SK-N-SH (cell line): ENCODE results near the gene PCGF2. TPM values are rescaled to one million over a fixed set of nuclear protein-coding genes. Genes with fewer than 3 reads are reported as not detected.

ENCODE experiments used
- CTCF ChIA-PET: fragments of 300-600, 350-600 bp; formaldehyde crosslinking; extraction: SDS; loops from one replicate; lab custom pipeline; 2021; lab: Yijun Ruan, JAX
- POLR2A ChIA-PET: fragments of 350-600 bp; sonication (Branson Sonifier 250); formaldehyde crosslinking; extraction: SDS; loops from one replicate; lab custom pipeline; 2020; ENCODE audit warnings: antibody characterized with exemption, inconsistent platforms; lab: Yijun Ruan, JAX
- DNase-seq: peaks from one replicate; pipeline ENCODE4 v3.0.0; 2012
- H2AFZ ChIP-seq: fragments of 200-600 bp; sonication (generic); 2 replicates; pipeline ENCODE4 v1.8.1; 2016; ENCODE audit warnings: antibody characterized with exemption, mild to moderate bottlenecking, low read depth
- H3F3A ChIP-seq: fragments of 200-600 bp; sonication (generic); replicated peaks from 2 replicates; pipeline ENCODE3; 2016; ENCODE audit warnings: antibody characterized with exemption, mild to moderate bottlenecking; ENCODE audit not compliant: insufficient read depth
- H3K27ac ChIP-seq, 2 experiments: fragments of 200-500 bp in 1 of 2; fragments of 200-600 bp in 1 of 2; sonication (Bioruptor generic) in 1 of 2; sonication (generic), shearing (Covaris generic) in 1 of 2; 2 replicates each; pipeline versions ENCODE4 v1.5.1 to v1.6.1; 2014 to 2016; ENCODE audit warnings: low read depth in 2 of 2, inconsistent platforms in 1 of 2, low read length in 1 of 2, mild to moderate bottlenecking in 1 of 2, mixed read lengths in 1 of 2
- H3K27me3 ChIP-seq: fragments of 200-600 bp; sonication (generic), shearing (Covaris generic); 2 replicates; pipeline ENCODE4 v1.6.1; 2016; ENCODE audit warnings: mixed run types; ENCODE audit not compliant: insufficient read depth
- H3K36me3 ChIP-seq, 2 experiments: fragments of 200-500 bp in 1 of 2; fragments of 200-600 bp in 1 of 2; sonication (Bioruptor generic) in 1 of 2; sonication (generic) in 1 of 2; replicated peaks in 1 of 2; 2 replicates each; pipeline versions ENCODE3 to v1.5.1; 2014 to 2016; ENCODE audit warnings: low read length in 1 of 2, mild to moderate bottlenecking in 1 of 2; ENCODE audit not compliant: insufficient read depth in 2 of 2, control insufficient read depth in 1 of 2
- H3K4me1 ChIP-seq, 2 experiments: fragments of 200-500 bp in 1 of 2; fragments of 200-600 bp in 1 of 2; sonication (Bioruptor generic) in 1 of 2; sonication (generic), shearing (Covaris generic) in 1 of 2; 2 replicates each; pipeline versions ENCODE4 v1.5.1 to v1.6.1; 2014 to 2016; ENCODE audit warnings: low read depth in 1 of 2, low read length in 1 of 2, mixed run types in 1 of 2; ENCODE audit not compliant: insufficient read depth in 2 of 2, control insufficient read depth in 1 of 2
- H3K4me2 ChIP-seq: fragments of 200-600 bp; sonication (generic), shearing (Covaris generic); 2 replicates; pipeline ENCODE4 v1.6.1; 2017; ENCODE audit warnings: mixed run types
- H3K4me3 ChIP-seq, 2 experiments: fragments of 200-500 bp in 1 of 2; fragments of 200-600 bp in 1 of 2; sonication (Bioruptor generic) in 1 of 2; sonication (generic), shearing (Covaris generic) in 1 of 2; 2 replicates each; pipeline versions ENCODE4 v1.5.1 to v1.8.1; 2014 to 2016; ENCODE audit warnings: low read depth in 2 of 2, inconsistent platforms in 1 of 2, low read length in 1 of 2, mild to moderate bottlenecking in 1 of 2, mixed read lengths in 1 of 2, moderate library complexity in 1 of 2
- H3K79me2 ChIP-seq: fragments of 200-600 bp; sonication (generic); 2 replicates; pipeline ENCODE4 v1.8.1; 2017; ENCODE audit warnings: mild to moderate bottlenecking; ENCODE audit not compliant: insufficient read depth
- H3K9ac ChIP-seq: fragments of 200-600 bp; sonication (generic); 2 replicates; pipeline ENCODE4 v1.6.1; 2017; ENCODE audit warnings: mixed run types
- H3K9me2 ChIP-seq: fragments of 200-600 bp; sonication (generic); 2 replicates; pipeline ENCODE4 v1.6.1; 2017; ENCODE audit warnings: mixed run types
- H3K9me3 ChIP-seq: fragments of 200-600 bp; sonication (generic); 2 replicates; pipeline ENCODE4 v1.6.1; 2017; ENCODE audit warnings: mixed run types, mild to moderate bottlenecking, moderate library complexity
- H4K20me1 ChIP-seq: fragments of 200-600 bp; sonication (generic); 2 replicates; pipeline ENCODE4 v1.6.1; 2017; ENCODE audit warnings: mild to moderate bottlenecking, mixed run types; ENCODE audit not compliant: insufficient read depth
- CHD2 ChIP-seq: fragments of 150-350 bp; IDR thresholded peaks from 2 replicates; pipeline ENCODE4 v1.6.1; 2018; ENCODE audit warnings: low read length; ENCODE audit not compliant: partially characterized antibody
- ELF1 ChIP-seq: IDR thresholded peaks from 2 replicates; pipeline ENCODE4 v1.4.0; 2012
- EZH2phosphoT487 ChIP-seq: fragments of 200-600 bp; sonication (generic); IDR thresholded peaks from 2 replicates; pipeline ENCODE4 v1.6.1; 2017; ENCODE audit warnings: low read depth, mixed run types, mild to moderate bottlenecking, antibody characterized with exemption, moderate library complexity, borderline replicate concordance
- JUND ChIP-seq: IDR thresholded peaks from 2 replicates; pipeline ENCODE4 v1.4.0; 2012
- MEF2A ChIP-seq: IDR thresholded peaks from 2 replicates; pipeline ENCODE4 v1.4.0; 2012; ENCODE audit warnings: low read depth, borderline replicate concordance
- NFIC ChIP-seq: IDR thresholded peaks from 2 replicates; pipeline ENCODE4 v1.4.0; 2012; ENCODE audit warnings: borderline replicate concordance
- NRF1 ChIP-seq: IDR thresholded peaks from 2 replicates; pipeline ENCODE4 v1.6.1; 2012; ENCODE audit warnings: low read depth, mild to moderate bottlenecking, low read length
- RAD21 ChIP-seq: IDR thresholded peaks from 2 replicates; pipeline ENCODE4 v1.6.1; 2012; ENCODE audit warnings: mild to moderate bottlenecking, low read length
- REST ChIP-seq: IDR thresholded peaks from 2 replicates; pipeline ENCODE4 v1.6.1; 2012; ENCODE audit warnings: mild to moderate bottlenecking, low read depth, low read length, moderate library complexity
- RXRA ChIP-seq: IDR thresholded peaks from 2 replicates; pipeline ENCODE4 v1.4.0; 2012; ENCODE audit warnings: low read depth, mild to moderate bottlenecking, borderline replicate concordance
- TCF12 ChIP-seq: IDR thresholded peaks from 2 replicates; pipeline ENCODE4 v1.4.0; 2012
- YY1 ChIP-seq: IDR thresholded peaks from 2 replicates; pipeline ENCODE4 v1.4.0; 2012; ENCODE audit warnings: low read depth, mild to moderate bottlenecking
- WGBS: methylation state at CpG from one replicate; pipeline ENCODE4 v1.1.6; 2017; ENCODE audit warnings: low lambda C conversion rate; 5-methylcytosine and 5-hydroxymethylcytosine counted together
- polyA plus RNA-seq, 3 experiments: library from polyadenylated mRNA; depleted of rRNA; stranded (reverse); fragments of >200 nt; gene quantifications; 2 replicates each; pipeline ENCODE4 v1.2.3, GENCODE V29; 2012
- TF ChIP-seq, protein P1 (sequence below): IDR thresholded peaks from 2 replicates; pipeline ENCODE4; 2012
- TF ChIP-seq, protein P2 (sequence below): IDR thresholded peaks from 2 replicates; pipeline ENCODE4 v1.4.0; 2012; ENCODE audit warnings: low read depth, borderline replicate concordance
- TF ChIP-seq, protein P3 (sequence below): fragments of 150-350 bp; IDR thresholded peaks from 2 replicates; pipeline ENCODE4 v1.6.1; 2017; ENCODE audit warnings: antibody characterized with exemption, low read length, low read depth, borderline replicate concordance

The PCGF2 gene
- polyA plus RNA-seq, 1 of the 3 experiments (the other 2 are of a cell fraction) = 39.8 TPM

GRCh38 chr17:38710604-38710962 lies 37.6 kb downstream of the PCGF2 start:
- H3K79me2 ChIP-seq = peaks cover 34% of the 10 kb centered on the region; the same call in 1 of the 2 replicates
- H3K27me3 ChIP-seq = no peaks in the 10 kb centered on the region
- H3F3A ChIP-seq = peaks cover 7% of the 10 kb centered on the region
- H3K9me2 ChIP-seq = no peaks in the 10 kb centered on the region
- peaks cover 9% of the 10 kb centered on the region; the same call in 1 of the 2 replicates for H4K20me1 ChIP-seq
- peaks cover 6 to 18% of the 10 kb centered on the region in 2 experiments; a peak in 2 of 4 replicates for H3K4me1 ChIP-seq
- CTCF ChIA-PET = interaction anchor here (0.6 to 3.1 kb wide), 7 partner anchors 14 to 107 kb away, joined by 3 to 14 read pairs (median 4); no protein-coding TSS in a partner anchor
- 100% methylated on average over 3 of the region's 3 CpGs for WGBS
- DNase-seq = no peak
- TF ChIP-seq RAD21 (no peak), YY1 (no peak), NFIC (no peak), EZH2phosphoT487 (no peak), JUND (no peak), TCF12 (no peak), RXRA (no peak), NRF1 (no peak), ELF1 (no peak), REST (no peak), CHD2 (no peak), MEF2A (no peak)
- TF ChIP-seq, protein P1, sequence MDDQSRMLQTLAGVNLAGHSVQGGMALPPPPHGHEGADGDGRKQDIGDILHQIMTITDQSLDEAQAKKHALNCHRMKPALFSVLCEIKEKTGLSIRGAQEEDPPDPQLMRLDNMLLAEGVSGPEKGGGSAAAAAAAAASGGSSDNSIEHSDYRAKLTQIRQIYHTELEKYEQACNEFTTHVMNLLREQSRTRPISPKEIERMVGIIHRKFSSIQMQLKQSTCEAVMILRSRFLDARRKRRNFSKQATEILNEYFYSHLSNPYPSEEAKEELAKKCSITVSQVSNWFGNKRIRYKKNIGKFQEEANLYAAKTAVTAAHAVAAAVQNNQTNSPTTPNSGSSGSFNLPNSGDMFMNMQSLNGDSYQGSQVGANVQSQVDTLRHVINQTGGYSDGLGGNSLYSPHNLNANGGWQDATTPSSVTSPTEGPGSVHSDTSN = no peak
- TF ChIP-seq, protein P2, sequence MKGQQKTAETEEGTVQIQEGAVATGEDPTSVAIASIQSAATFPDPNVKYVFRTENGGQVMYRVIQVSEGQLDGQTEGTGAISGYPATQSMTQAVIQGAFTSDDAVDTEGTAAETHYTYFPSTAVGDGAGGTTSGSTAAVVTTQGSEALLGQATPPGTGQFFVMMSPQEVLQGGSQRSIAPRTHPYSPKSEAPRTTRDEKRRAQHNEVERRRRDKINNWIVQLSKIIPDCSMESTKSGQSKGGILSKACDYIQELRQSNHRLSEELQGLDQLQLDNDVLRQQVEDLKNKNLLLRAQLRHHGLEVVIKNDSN = no peak
- TF ChIP-seq, protein P3, sequence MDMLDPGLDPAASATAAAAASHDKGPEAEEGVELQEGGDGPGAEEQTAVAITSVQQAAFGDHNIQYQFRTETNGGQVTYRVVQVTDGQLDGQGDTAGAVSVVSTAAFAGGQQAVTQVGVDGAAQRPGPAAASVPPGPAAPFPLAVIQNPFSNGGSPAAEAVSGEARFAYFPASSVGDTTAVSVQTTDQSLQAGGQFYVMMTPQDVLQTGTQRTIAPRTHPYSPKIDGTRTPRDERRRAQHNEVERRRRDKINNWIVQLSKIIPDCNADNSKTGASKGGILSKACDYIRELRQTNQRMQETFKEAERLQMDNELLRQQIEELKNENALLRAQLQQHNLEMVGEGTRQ = no peak
- POLR2A ChIA-PET = interaction anchor here (0.8 to 1.2 kb wide), 3 partner anchors 9 to 57 kb away, joined by 3 read pairs; no protein-coding TSS in a partner anchor
- no peak overlapping the region for H3K27ac ChIP-seq
- H2AFZ ChIP-seq = no peak overlapping the region
- H3K36me3 ChIP-seq = peaks cover 20 to 63% of the 10 kb centered on the region in 2 experiments
- no peak overlapping the region for H3K4me2 ChIP-seq
- H3K9ac ChIP-seq = no peak overlapping the region
- H3K4me3 ChIP-seq = no peak overlapping the region
- H3K9me3 ChIP-seq = no peaks in the 10 kb centered on the region
